Bronchial epithelial cell (primary cell): Measurements from ENCODE around the gene ZNF322. TPM values are rescaled to one million over a fixed set of nuclear protein-coding genes. Genes with fewer than 3 reads are reported as not detected.

ENCODE experiments used
- DNase-seq: peaks from one replicate; pipeline ENCODE4 v3.0.0-alpha.2; 2010; ENCODE audit warnings: low read depth
- FAIRE-seq: peaks from 2 replicates; lab custom pipeline; 2011; peaks lifted over from hg19 to GRCh38; lab: Jason Lieb, UNC
- H3K27me3 ChIP-seq: 2 replicates; pipeline ENCODE4 v1.5.1; 2011; ENCODE audit warnings: low read length; ENCODE audit not compliant: control insufficient read depth, insufficient read depth
- H3K36me3 ChIP-seq: 2 replicates; pipeline ENCODE4 v1.5.1; 2011; ENCODE audit warnings: low read length; ENCODE audit not compliant: control insufficient read depth, insufficient read depth
- H3K4me3 ChIP-seq: 2 replicates; pipeline ENCODE4 v1.5.1; 2011; ENCODE audit warnings: mild to moderate bottlenecking, low read depth, low read length, control low read depth
- total RNA-seq: library from RNA; depleted of rRNA; stranded (reverse); fragments of >200 nt; gene quantifications from 2 replicates; pipeline ENCODE4 v1.2.1, GENCODE V29; 2014
- TF ChIP-seq, protein P1 (sequence below): IDR thresholded peaks from 2 replicates; pipeline ENCODE4 v1.5.1; 2011; ENCODE audit warnings: mild to moderate bottlenecking, moderate library complexity, low read length, control low read depth, inconsistent platforms; ENCODE audit not compliant: insufficient read depth, severe bottlenecking

The ZNF322 gene
- total RNA-seq, 1 donor from 2014 or later: 16.8 TPM

DNA sequence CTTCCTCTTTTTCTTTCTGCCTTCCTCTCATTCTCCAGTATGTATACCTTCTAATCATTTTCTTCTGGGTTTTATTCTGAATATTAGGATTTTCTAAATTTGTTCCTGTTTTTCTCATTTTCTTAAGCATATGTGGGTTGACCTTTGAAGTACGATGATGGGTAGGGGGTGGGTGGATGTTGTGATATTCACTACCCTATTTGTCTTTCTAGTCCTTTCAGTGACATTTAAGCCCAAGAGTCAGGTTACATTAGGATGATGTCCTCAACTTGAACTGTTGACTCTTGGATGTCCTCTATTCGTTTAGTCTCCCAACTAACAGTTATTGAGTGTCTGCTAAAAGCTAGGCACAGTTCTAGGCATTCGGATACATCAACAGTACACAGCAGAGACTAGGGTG lies 55.5 kb downstream of the ZNF322 start:
- Histone ChIP-seq H3K4me3 (no peak overlapping the region), H3K27me3 (no peaks in the 10 kb centered on the region), H3K36me3 (no peaks in the 10 kb centered on the region)
- TF ChIP-seq, protein P1, sequence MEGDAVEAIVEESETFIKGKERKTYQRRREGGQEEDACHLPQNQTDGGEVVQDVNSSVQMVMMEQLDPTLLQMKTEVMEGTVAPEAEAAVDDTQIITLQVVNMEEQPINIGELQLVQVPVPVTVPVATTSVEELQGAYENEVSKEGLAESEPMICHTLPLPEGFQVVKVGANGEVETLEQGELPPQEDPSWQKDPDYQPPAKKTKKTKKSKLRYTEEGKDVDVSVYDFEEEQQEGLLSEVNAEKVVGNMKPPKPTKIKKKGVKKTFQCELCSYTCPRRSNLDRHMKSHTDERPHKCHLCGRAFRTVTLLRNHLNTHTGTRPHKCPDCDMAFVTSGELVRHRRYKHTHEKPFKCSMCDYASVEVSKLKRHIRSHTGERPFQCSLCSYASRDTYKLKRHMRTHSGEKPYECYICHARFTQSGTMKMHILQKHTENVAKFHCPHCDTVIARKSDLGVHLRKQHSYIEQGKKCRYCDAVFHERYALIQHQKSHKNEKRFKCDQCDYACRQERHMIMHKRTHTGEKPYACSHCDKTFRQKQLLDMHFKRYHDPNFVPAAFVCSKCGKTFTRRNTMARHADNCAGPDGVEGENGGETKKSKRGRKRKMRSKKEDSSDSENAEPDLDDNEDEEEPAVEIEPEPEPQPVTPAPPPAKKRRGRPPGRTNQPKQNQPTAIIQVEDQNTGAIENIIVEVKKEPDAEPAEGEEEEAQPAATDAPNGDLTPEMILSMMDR: no peak
- DNase-seq (no peak), FAIRE-seq (no peak)

- TF ChIP-seq, protein P1: no peak
- Histone ChIP-seq H3K4me3 (no peak overlapping the region), H3K27me3 (no peaks in the 10 kb centered on the region), H3K36me3 (peaks cover 5% of the 10 kb centered on the region)
- FAIRE-seq (no peak), DNase-seq (no peak)
These were observed 57.3 kb downstream of the ZNF322 start for GRCh38 chr6:26602262-26602661.

DNA sequence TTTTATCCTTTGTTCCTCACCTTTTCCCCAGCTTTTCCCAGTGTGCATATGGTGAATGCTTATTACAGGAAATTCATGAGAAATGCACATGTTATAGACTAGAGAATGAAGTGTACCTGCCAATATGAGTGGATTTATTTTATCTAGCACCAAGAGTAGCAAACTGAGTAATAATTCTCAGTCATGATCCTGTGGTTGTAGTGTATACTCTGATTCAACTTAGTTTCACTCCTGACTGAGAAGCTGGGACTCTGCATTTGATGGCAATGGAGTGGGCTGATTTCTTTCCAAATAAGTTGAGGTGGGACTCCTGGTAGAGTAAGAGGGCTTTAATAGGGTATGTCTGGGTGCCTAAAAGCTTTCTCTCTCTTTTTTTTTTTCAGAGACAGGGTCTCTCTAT lies 58.8 kb downstream of the ZNF322 start:
- TF ChIP-seq, protein P1: no peak
- Histone ChIP-seq H3K36me3 (peaks cover 5% of the 10 kb centered on the region), H3K4me3 (no peak overlapping the region), H3K27me3 (no peaks in the 10 kb centered on the region)
- no peak for FAIRE-seq
- DNase-seq: no peak

GRCh38 chr6:26599591-26599990 lies 60.0 kb downstream of the ZNF322 start:
- Histone ChIP-seq H3K4me3 (no peak overlapping the region), H3K27me3 (no peaks in the 10 kb centered on the region), H3K36me3 (peaks cover 5% of the 10 kb centered on the region)
- no peak for DNase-seq
- FAIRE-seq: no peak
- TF ChIP-seq, protein P1: no peak

GRCh38 chr6:26599134-26599533 lies 60.4 kb downstream of the ZNF322 start:
- Histone ChIP-seq H3K36me3 (peaks cover 5% of the 10 kb centered on the region), H3K27me3 (no peaks in the 10 kb centered on the region), H3K4me3 (no peak overlapping the region)
- TF ChIP-seq, protein P1: no peak
- FAIRE-seq (no peak), DNase-seq (no peak)

DNA sequence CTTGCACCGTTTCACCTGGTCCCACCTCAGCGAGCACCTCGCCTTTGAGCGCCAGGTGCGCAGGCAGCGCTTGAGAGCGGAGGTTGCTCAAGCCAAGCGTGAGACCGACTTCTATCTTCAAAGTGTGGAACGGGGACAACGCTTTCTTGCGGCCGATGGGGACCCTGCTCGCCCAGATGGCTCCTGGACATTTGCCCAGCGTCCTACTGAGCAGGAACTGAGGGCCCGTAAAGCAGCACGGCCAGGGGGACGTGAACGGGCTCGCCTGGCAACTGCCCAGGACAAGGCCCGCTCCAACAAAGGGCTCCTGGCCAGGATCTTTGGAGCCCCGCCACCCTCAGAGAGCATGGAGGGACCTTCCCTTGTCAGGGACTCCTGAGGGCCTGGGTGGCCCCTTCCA lies 61.3 kb downstream of the ZNF322 start:
- H3K27me3 ChIP-seq: no peaks in the 10 kb centered on the region
- peaks cover 5% of the 10 kb centered on the region for H3K36me3 ChIP-seq
- H3K4me3 ChIP-seq: no peak overlapping the region
- TF ChIP-seq, protein P1: no peak
- DNase-seq (no peak), FAIRE-seq (no peak)
